OCI-LY3 (cell line): ENCODE measurements around the gene ZNF12.

ENCODE experiments used
- EZH2phosphoT487 ChIP-seq: fragments of 200-600 bp; shearing (Covaris generic); IDR thresholded peaks from 2 replicates; pipeline ENCODE4 v1.6.1; 2018; ENCODE audit warnings: antibody characterized with exemption, mixed run types, low read depth
- TF ChIP-seq, protein P1 (sequence below): fragments of 200-600, 300-600 bp; sonication (generic); IDR thresholded peaks from 2 replicates; pipeline ENCODE4 v1.5.1; 2014; ENCODE audit warnings: antibody characterized with exemption, low read length, low read depth

- TF ChIP-seq, protein P1, sequence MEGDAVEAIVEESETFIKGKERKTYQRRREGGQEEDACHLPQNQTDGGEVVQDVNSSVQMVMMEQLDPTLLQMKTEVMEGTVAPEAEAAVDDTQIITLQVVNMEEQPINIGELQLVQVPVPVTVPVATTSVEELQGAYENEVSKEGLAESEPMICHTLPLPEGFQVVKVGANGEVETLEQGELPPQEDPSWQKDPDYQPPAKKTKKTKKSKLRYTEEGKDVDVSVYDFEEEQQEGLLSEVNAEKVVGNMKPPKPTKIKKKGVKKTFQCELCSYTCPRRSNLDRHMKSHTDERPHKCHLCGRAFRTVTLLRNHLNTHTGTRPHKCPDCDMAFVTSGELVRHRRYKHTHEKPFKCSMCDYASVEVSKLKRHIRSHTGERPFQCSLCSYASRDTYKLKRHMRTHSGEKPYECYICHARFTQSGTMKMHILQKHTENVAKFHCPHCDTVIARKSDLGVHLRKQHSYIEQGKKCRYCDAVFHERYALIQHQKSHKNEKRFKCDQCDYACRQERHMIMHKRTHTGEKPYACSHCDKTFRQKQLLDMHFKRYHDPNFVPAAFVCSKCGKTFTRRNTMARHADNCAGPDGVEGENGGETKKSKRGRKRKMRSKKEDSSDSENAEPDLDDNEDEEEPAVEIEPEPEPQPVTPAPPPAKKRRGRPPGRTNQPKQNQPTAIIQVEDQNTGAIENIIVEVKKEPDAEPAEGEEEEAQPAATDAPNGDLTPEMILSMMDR: no peak
- no peak for TF ChIP-seq EZH2phosphoT487
Measured at GRCh38 chr7:6675807-6676405, 30.8 kb downstream of the ZNF12 start.
